ENCODE measurements around the gene TMEM54.

The TMEM54 gene

DNA sequence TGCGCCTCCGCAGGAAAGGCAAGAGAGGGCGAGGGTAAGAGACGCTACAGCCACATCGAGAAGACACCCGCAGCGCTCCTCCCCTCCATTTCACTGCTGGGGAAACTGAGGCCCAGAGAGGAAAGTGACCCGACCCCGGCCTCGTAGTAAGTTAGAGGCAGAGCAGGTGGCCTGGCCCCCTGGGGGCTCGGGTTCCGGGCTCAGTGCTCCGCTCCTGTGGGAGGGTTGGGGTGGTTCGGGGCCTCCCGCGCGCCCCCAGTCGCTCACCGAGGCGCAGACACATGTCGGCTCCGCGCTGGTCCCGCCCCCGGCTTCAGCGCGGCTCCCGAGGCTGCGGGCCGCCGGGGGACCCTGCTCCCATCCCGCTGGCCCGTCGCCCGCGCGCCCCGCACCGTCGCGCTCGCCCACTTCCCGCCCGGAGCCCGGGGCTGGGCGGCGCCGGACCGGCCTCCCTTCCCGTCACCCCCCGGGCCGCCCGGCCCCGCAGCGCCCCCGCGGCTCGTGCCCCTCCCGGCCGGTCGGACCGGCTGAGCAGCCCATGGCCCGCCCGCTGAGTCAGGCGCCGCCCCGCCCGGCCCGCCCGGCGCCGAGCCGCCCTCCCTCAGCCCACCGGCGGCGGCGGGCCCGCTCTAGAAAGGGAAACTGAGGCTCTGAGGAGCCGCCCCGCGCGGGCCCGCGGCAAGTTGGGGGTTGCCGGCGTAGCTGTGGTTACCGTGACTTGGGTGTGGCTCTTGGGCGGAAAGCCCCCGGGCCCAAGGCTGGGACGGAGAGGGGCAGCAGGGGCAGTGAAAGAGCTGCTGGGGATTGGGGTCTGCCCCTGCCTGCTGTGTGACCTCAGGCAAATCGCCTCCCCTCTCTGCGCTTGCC lies at the start of gene TMEM54:
TSS of gene TMEM54 (minus strand) at position 434 of the 867 bp plus-strand sequence. CDS start at position 283, 151 bp downstream.
- DNase-seq (ENCODE audit: low read depth), result no peak

DNA sequence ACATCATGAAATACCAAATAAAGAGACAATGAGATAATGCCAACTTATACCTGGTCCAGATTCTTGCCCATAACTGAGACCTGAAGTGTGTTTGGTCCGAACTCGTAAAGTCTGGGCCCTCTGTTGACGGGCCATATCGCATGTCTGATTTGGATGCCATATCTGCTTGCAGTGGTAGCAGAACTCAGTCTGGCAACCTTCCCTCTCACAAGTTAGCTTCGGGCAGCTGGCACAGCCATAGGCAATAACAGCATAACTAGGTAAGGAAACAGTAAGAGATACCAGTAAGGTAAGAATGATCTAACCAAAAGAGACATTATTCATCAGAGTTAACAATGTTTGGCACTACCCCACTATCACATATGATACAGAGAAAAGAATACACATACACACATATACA lies 48.3 kb upstream of the TMEM54 start:
- DNase-seq (ENCODE audit: low read depth), result no peak

GRCh38 chr1:32948905-32949304 lies 47.7 kb upstream of the TMEM54 start:
- no peak for DNase-seq (ENCODE audit: low read depth)

DNA sequence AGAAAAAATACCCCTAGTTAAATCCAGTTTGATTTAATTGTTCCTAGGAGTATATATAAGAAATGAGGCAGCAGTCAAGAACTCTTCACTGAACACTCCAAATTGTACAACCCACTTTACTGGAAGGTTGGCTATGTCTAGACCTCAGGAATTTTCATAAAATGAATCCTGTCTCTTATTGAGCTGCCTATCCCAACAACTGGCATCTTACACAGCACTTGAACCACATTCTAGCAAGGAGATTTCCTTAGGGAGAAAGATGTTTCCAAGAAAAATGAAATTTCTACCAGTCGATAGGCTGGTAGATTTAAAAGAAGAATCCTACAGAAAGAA lies 47.2 kb upstream of the TMEM54 start:
- DNase-seq (ENCODE audit: low read depth), result no peak

- no peak for DNase-seq (ENCODE audit: low read depth)
Measured at GRCh38 chr1:32947669-32948389, 46.6 kb upstream of the TMEM54 start.

GRCh38 chr1:32946413-32946812 lies 45.2 kb upstream of the TMEM54 start:
- no peak for DNase-seq (ENCODE audit: low read depth)

DNA sequence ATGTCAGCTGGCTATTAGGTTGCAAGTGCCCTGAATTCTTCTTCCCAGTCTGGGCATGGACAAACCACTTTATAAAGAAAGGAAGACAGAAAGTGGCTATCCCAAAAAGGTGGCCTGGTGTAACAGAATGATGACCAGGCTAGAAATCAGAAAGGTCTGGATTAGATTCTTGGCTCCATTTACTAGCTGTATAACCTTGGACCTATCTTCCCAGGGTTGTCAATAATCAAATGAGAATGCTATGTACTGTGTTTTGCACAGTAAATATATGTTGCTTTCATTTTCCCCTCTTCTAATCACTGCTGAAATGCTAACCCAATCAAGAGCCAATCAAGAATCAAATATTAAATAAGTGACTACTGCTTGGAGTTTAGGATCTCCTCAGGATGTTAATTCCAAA lies 43.0 kb upstream of the TMEM54 start:
- DNase-seq (ENCODE audit: low read depth), result no peak

DNA sequence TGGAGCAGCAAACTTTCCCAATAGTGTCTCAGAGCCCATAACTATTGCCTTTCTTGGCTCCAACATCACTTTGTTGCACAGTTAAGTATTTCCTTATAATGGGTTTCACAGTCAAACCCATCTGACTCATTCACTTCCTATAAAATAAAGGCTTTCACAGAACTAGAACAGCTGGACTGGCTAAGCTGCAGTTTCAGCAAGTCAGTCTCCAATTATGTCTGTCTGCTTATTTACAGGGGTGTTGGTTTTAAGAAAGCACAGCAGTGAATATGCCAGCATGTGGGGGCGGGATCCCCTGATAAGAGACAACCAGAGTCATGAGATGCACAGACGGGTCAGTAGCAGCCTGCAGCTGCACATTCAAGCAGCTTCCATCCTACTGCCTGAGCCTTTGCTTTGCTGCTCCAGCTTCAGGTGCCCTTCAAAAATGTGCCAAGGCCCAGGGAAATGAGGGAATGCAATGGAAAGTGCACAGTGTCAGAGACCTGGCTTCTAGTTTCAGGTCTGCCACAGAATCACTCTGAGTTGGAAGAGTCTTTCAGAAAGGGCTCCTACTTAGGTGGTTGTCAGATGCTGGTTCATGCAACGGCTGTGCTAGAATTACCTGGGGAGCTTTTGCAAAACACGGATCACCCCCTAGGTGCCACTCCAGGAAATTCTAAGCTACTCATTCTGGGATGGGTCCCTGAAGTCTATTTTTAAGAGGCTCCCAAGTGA lies 38.6 kb upstream of the TMEM54 start:
- DNase-seq (ENCODE audit: low read depth), result no peak

GRCh38 chr1:32937061-32937460 lies 35.9 kb upstream of the TMEM54 start:
- no peak for DNase-seq (ENCODE audit: low read depth)

DNA sequence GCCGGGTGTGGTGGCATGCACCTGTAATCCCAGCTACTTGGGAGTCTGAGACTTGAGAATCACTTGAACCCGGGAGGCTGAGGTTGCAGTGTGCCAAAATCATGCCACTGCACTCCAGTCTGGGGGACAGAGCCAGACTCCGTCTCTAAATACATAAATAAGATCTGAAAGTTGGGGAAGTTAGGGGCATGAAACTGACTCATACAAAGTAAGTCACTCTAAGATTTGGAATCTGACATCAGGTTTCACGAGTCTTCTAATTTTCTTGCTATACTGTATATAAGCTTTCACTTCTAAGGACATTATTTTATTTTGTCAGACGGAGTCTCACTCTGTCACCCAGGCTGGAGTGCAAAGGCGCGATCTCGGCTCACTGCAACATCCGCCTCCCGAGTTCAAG lies 33.3 kb upstream of the TMEM54 start:
- no peak for DNase-seq (ENCODE audit: low read depth)

- DNase-seq (ENCODE audit: low read depth), result no peak
Measured at GRCh38 chr1:32933742-32934322, 32.6 kb upstream of the TMEM54 start.

DNA sequence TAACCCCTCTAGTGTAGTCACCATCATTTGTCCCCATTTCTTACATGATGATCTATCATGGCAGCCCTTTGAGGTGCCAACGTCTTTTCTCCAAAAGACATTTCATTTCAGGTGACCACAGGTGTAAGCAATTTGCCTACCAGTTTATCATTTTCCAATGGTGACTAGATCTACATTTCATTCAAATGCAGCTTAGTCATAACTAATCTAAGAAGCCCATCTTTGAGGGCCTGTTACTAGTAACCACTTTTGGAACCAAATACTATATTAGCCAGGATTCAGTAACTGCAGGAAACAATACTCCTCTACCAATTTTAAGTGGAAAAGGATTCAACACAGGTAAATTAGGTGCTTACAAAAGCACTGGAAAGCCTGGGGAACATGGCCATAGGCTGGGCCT lies 30.6 kb upstream of the TMEM54 start:
- DNase-seq (ENCODE audit: low read depth), result no peak

DNA sequence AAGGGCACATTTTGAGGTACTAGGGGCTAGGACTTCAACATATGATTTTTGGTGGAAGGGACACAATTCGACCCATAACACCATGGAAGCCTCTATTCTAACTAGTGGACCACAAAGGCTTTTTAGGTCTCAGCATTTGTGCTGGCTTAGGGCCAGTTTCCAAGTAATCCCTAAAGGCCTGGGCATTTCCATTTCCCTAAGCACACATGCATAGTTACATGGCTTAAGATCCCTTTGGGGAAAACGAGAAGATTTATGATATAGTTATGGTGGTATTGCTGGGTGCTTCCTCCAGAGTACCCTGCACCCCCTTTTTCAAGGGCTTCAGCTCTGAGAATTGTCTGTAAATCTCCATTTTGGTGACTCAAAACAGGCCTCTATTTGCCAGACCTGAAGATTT lies 28.2 kb upstream of the TMEM54 start:
- DNase-seq (ENCODE audit: low read depth), result no peak

GRCh38 chr1:32928715-32929114 lies 27.5 kb upstream of the TMEM54 start:
- DNase-seq (ENCODE audit: low read depth), result no peak

DNA sequence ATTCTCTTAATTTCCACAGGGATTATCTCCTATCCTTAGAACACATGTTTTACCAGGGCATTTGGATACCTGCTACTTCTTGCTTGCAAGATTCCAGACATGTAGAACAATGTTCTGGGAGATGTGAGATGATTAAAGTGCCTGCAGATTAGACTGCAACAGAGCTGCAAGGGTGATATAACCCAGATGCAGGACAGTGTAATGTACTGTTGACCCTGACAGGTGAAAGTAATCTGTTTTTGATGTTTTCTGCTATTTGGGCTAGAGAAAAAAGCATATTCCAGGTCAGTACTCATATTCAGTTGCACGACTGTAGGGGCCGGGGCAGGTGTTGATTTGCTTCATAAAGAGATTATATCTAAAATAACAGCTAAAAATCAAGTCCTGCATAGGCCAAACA lies 27.1 kb upstream of the TMEM54 start:
- no peak for DNase-seq (ENCODE audit: low read depth)

DNA sequence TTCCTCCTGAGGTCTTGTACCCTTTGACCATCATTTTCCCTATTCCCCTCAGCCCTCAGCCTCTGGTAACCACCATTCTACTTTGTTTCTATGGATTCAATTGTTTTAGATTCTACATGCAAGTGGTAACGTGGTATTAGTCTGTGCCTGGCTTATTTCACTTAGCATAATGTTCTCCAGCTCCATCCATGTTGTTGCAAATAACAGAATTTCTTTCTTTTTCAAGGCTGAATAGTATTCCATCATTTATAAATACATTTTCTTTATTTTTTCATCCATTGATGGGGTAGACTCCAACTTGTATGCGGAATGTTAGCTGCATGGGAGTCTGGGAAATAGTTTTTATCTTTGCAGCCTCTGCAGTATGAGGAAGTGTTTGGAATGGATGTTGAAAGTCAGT lies 26.3 kb upstream of the TMEM54 start:
- DNase-seq (ENCODE audit: low read depth), result no peak

DNA sequence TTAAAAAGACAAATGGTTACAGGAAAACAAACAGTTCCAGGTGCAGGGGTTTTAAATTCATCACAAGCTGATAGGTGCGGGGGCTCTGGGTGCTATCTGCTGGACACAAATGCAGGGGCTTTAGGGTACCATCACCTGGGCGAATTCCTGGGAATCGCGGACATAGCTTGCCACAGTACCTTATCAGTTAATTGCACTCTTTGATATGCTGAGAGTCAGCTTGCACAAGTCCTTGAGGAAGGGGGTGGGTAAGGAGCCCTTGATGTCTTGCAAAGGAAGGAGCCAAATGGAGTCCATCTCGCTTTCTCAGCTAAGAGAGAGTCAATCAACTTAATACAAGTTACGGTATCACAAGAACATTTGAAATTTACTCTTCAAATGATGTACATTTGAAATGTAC lies 25.4 kb upstream of the TMEM54 start:
- no peak for DNase-seq (ENCODE audit: low read depth)

- no peak for DNase-seq (ENCODE audit: low read depth)
Measured at GRCh38 chr1:32925403-32926162, 24.4 kb upstream of the TMEM54 start.

DNA sequence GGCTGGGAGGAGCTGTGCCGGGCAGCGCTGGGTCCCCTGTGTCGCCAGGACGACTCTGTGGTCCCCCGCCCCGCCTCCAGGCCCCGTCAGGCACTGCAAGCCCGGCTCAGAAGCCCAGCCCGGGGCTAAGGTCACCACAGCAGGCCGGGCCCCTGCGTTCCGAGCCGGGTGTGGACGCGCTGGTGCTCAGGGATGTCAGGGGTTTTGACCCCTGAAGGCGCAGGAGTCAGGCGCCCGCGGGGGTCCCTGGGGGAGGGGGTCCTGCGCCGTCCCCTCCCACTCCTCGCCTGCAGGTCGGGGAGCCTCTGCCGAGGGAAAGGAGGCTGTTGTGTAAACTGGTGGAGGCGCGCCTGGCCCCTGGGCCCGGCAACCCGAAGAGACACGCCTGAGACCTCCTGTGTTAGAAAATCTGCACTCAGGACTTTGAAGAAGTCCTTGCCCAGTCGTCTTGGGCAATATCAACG lies 23.7 kb upstream of the TMEM54 start:
- no peak for DNase-seq (ENCODE audit: low read depth)

DNA sequence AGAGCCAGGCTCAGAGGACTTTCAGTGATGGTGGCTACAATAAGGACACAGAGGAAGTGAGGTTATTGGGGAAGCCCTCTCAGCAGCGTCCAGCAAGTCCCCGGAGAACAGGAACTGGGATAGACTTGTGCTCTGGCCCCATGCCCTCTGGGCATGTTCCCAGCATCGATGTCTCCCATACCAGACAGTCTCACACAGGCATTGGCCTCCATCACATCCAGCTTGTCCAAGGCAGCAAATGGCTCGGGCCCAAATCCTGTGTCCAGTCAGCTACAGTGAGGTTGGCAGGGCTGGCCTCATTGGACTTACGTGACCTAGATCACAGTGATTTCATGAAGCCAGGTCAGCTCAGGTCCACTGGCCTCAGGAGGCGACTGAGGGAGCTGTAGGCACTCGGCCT lies 19.6 kb upstream of the TMEM54 start:
- no peak for DNase-seq (ENCODE audit: low read depth)

DNA sequence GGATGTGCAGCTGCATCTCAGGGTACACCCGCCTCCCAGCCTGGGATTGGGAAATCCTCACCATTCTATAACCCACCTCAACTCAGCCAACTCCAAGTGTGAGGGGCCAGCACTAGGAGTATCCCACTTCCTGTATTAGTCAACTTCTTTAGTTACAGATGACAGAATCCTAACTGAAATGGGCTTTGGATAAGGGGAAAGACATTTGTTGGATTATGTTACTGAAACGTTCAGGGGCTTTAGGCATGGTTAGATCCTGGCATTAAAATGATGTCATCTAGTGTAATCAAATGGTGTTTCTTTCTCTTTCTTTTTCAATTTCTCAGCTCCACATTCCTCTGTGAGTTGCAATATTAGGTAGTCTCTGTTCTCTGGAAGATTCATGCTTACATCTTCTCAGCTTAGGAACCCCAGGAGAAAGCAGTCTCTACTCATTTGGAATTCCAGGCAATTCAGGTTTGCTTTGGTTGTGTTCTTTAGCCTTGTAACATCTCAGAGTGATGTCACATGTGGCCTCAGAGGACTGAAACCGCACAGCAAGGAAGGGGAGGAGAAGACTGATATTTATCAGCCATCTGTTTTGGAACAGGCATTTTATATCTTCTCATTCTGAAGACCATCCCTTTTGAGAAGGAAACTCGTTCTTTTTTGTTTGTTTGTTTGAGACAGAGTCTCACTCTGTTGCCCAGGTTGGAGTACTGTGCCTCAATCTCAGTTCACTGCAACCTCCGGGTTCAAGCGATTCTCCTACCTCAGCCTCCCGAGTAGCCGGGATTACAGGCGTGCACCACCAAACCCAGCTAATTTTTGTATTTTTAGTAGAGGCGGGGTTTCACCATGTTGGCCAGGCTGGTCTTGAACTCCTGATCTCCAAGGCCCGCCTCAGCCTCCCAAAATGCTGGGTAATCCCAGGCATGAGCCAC lies 18.9 kb upstream of the TMEM54 start:
- DNase-seq (ENCODE audit: low read depth), result no peak
